HAP-1 (cell line): Measurements from ENCODE around the gene CTR9.
A peak's percentile ranks its signal among the peaks of the same experiment; 100 is the strongest.

Experiments used
- DNase-seq, 2 experiments: peaks; one replicate each; pipeline ENCODE4 v3.0.0-alpha.2; 2016 to 2020; ENCODE audit warnings: low spot score in 2 of 2
- H3K27me3 ChIP-seq: fragments of 250-450 bp; sonication (Bioruptor Pico); 2 replicates; pipeline ENCODE4 v1.5.1; 2020; ENCODE audit warnings: low read depth, mild to moderate bottlenecking, moderate library complexity
- H3K36me3 ChIP-seq: fragments of 250-450 bp; sonication (Bioruptor Pico); replicated peaks from 2 replicates; pipeline ENCODE4 v1.5.1; 2020; ENCODE audit warnings: mild to moderate bottlenecking
- H3K4me1 ChIP-seq: fragments of 250-450 bp; sonication (Bioruptor Pico); 2 replicates; pipeline ENCODE4 v1.5.1; 2020; ENCODE audit warnings: mild to moderate bottlenecking
- H3K4me3 ChIP-seq: fragments of 250-450 bp; sonication (Bioruptor Pico); 2 replicates; pipeline ENCODE4 v1.5.1; 2020; ENCODE audit warnings: mild to moderate bottlenecking, moderate library complexity
- H3K9me3 ChIP-seq: fragments of 250-450 bp; sonication (Bioruptor Pico); 2 replicates; pipeline ENCODE4 v1.5.1; 2020; ENCODE audit warnings: mild to moderate bottlenecking, moderate library complexity
- in situ Hi-C: fragments of 300-500 bp; cut with MboI; formaldehyde crosslinking; loops from 3 replicates; pipeline ENCODE4 v1.14.3; 2020; ENCODE audit warnings: low sequenced_read_pairs, inconsistent platforms, mixed read lengths

The CTR9 gene

DNA sequence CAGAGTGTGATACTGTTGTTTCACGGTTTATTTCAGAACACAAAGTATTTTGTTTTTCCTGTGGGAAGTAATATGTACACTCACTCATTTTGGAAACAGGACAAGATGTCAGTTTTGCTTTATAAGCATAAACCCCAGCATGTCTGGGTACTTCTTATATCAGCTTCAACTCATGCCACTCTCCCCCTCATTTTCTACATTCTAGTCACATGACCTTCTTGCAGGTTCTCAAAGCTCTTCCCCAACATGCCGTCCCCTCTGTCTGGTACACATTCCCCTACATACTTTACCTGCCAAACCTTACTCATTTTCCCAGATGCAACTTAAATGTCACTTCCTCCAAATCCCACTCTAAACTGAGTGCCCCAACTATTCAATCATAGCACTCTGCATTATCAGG, 1.6 kb upstream of the CTR9 start:
- H3K9me3 ChIP-seq, result no peaks in the 10 kb centered on the region
- H3K4me1 ChIP-seq, result 0 out of 2 replicates have a peak, but pooled peaks cover 2% of the 10 kb centered on the region
- peaks cover 6% of the 10 kb centered on the region for H3K36me3 ChIP-seq
- no peak for DNase-seq
- no peak overlapping the region for H3K4me3 ChIP-seq
- no peaks in the 10 kb centered on the region for H3K27me3 ChIP-seq
- in situ Hi-C loops, result loop anchor here (25.0 kb wide), 2 partner anchors 212 to 887 kb away; partner anchors contain the start of gene RNF141

DNA sequence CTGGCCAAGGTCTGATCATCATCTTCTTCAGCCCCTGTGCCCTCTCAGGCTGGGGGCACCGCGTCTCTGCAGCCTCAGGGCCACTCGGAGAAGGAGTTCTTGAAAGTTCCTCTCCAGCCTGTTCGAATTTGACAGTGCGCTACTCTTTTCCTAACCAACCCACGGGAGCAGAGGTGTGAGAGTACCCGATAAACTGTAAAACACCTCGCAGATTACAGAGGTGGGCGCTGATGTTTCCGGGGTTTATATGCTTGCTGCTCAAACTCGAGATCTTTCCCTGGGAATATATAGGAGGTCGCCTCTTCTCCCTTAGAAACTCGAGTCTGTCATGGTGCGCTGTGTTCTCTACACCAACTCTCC, 515 bp downstream of the CTR9 start:
- peak overlapping the region; percentile 90 for H3K4me3 ChIP-seq
- H3K4me1 ChIP-seq, result 0 out of 2 replicates have a peak, but pooled peaks cover 2% of the 10 kb centered on the region
- H3K9me3 ChIP-seq, result no peaks in the 10 kb centered on the region
- peaks cover 19% of the 10 kb centered on the region for H3K36me3 ChIP-seq
- in situ Hi-C loops, result no loop called here
- DNase-seq, result peak in 1 of 2 experiments; percentile 11
- no peaks in the 10 kb centered on the region for H3K27me3 ChIP-seq

DNA sequence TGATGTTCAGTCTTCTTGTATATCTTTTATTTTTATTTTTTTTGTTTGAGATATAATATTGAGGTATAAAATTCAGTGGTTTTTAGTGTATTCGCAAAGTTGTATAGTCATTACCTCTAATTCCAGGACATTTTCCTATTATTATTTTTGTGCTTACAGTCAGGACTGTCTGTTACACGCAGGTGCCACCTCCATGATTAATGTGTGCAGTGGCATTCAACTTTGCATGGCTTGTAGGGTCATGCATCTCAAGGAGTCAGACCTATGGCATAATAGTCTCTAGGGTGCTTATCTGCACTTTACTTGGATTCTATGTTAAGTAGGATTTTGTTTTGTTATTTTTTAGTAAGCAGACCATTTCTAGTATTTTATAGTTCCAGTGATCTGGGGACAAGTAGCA, 1.0 kb downstream of the CTR9 start:
- no peaks in the 10 kb centered on the region for H3K27me3 ChIP-seq
- peak overlapping the region; percentile 90 for H3K4me3 ChIP-seq
- no peak for DNase-seq
- H3K36me3 ChIP-seq, result peaks cover 22% of the 10 kb centered on the region
- H3K4me1 ChIP-seq, result 0 out of 2 replicates have a peak, but pooled peaks cover 2% of the 10 kb centered on the region
- in situ Hi-C loops, result no loop called here
- no peaks in the 10 kb centered on the region for H3K9me3 ChIP-seq

DNA sequence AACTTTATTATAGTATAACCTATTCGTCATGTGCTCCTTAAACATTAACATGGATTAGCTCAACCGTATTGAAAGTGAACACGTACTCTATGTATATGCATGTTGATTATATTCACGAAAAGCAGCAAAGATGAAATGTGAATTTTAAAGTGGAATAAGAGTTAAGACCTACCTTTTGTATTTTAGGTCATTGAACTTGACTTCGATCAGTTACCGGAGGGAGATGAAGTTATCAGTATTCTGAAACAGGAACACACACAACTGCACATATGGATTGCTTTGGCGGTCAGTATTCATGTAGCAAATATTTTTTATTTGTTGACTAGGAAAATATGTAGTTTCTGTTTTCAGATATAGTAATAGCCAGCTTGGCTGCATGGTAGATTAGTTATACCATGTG, 1.4 kb downstream of the CTR9 start:
- no peak for DNase-seq
- peak overlapping the region; percentile 90 for H3K4me3 ChIP-seq
- in situ Hi-C loops, result no loop called here
- H3K9me3 ChIP-seq, result no peaks in the 10 kb centered on the region
- H3K36me3 ChIP-seq, result peaks cover 22% of the 10 kb centered on the region
- no peaks in the 10 kb centered on the region for H3K27me3 ChIP-seq
- 0 out of 2 replicates have a peak, but pooled peaks cover 2% of the 10 kb centered on the region for H3K4me1 ChIP-seq

DNA sequence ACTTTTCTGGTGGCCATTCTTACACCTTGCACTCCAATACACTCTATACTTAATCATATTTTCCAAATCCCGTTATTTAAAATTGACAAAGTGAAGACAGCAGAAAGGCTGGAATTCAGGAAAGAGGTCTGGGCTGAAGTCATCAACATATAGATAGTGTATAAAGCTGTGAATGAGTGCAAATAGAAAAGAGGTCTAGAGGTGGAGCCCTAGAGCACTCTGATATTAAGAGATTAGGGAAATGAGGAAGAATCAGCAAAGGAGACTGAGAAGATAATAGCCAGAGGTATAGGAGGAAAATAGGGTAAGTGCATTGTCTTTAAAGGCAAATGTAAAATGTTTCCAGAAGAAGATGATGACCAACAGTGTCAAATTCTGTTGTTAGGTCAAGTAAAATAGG, 7.9 kb downstream of the CTR9 start:
- H3K4me1 ChIP-seq, result no peaks in the 10 kb centered on the region
- peak in 1 of 2 experiments; percentile 63 for DNase-seq
- H3K36me3 ChIP-seq, result peaks cover 48% of the 10 kb centered on the region

DNA sequence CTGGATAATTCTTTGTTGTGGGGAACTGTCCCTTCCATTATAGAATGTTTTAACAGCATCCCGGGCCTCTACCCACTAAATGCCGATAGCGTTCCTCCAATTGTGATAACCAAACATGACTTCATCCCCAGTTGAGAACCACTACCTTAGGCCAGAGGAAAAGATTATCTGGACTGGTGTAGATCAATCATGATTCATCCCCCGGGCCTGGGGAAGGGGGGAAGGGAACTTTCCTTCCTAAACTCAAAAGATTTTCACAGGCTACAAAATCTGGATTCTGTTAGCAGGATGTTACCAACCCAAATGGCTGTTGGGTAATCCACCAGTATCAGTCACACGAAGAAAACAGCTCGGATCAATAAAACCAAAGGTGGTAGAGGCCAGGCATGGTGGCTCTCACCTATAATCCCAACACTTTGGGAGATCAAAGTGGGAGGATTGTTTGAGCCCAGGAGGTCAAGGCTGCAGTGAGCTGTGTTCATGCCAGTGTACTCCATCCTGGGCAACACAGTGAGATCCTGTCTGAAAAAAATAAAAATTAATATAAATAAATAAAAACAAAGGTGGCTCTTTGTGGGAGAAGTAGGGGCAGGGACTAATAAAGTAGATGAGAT, 10.1 kb downstream of the CTR9 start:
- in situ Hi-C loops, result loop anchor here (10.0 kb wide), 1 partner anchor 1024 kb away; no protein-coding TSS in a partner anchor
- H3K27me3 ChIP-seq, result no peaks in the 10 kb centered on the region
- H3K4me1 ChIP-seq, result no peaks in the 10 kb centered on the region; the same call in 1 of the 2 replicates
- H3K4me3 ChIP-seq, result no peak overlapping the region
- no peak for DNase-seq
- no peaks in the 10 kb centered on the region for H3K9me3 ChIP-seq
- H3K36me3 ChIP-seq, result peaks cover 52% of the 10 kb centered on the region

More for the DNA sequence above, 7.9 kb downstream of the CTR9 start:
- Histone ChIP-seq H3K9me3 (no peaks in the 10 kb centered on the region), H3K27me3 (no peaks in the 10 kb centered on the region), H3K4me3 (no peak overlapping the region)
- in situ Hi-C loops, result no loop called here

DNA sequence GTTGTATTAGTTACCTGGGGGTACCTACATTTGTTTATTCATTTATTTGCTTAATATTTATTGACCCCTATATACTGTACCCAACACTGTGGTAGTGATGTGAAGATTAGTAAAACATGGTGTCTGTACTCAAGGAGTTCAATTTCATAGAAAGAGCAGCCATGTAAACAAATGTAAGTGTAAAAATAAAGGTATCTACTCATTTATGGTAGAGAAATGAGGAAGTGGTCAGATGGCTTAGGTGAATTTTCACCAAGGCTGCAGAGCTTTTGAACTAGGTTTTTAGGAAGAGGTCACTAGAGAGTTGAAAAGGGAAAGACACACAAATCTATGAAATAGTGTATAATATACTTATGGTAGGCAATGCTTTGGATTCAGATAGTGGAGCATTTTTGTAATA, 11.1 kb downstream of the CTR9 start:
- Histone ChIP-seq H3K36me3 (peaks cover 57% of the 10 kb centered on the region), H3K4me3 (no peak overlapping the region), H3K27me3 (no peaks in the 10 kb centered on the region), H3K9me3 (no peaks in the 10 kb centered on the region), H3K4me1 (peaks cover 4% of the 10 kb centered on the region; the same call in 1 of the 2 replicates)
- no peak for DNase-seq
- in situ Hi-C loops, result loop anchor here (10.0 kb wide), 1 partner anchor 1023 kb away; no protein-coding TSS in a partner anchor

DNA sequence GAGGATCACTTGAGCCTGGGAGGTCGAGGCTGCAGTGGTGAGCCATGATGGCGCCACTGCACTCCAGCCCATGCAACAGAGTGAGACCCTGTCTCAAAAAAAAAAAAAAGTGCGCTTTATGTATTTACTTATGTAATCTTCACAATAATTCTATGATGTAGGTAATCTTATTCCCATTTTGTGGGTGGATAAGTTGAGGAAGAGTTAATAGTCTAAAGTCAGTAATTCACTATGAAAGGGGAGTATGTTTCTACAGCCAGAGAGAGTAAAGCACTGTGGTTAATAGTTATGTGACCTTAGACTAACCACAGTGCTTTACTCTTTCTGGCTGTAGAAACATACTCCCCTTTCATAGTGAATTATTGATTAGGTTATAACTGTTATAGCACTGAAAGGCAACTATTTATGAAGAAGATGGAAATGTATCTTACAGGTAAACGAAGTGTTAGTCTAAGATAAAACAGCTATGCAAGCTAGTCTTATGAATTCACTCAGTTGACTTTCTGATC, 11.9 kb downstream of the CTR9 start:
- H3K4me3 ChIP-seq, result no peak overlapping the region
- H3K4me1 ChIP-seq, result peaks cover 4% of the 10 kb centered on the region; the same call in 1 of the 2 replicates
- peaks cover 51% of the 10 kb centered on the region for H3K36me3 ChIP-seq
- no peaks in the 10 kb centered on the region for H3K27me3 ChIP-seq
- DNase-seq, result no peak
- no peaks in the 10 kb centered on the region for H3K9me3 ChIP-seq
- in situ Hi-C loops, result loop anchor here (10.0 kb wide), 1 partner anchor 1022 kb away; no protein-coding TSS in a partner anchor

DNA sequence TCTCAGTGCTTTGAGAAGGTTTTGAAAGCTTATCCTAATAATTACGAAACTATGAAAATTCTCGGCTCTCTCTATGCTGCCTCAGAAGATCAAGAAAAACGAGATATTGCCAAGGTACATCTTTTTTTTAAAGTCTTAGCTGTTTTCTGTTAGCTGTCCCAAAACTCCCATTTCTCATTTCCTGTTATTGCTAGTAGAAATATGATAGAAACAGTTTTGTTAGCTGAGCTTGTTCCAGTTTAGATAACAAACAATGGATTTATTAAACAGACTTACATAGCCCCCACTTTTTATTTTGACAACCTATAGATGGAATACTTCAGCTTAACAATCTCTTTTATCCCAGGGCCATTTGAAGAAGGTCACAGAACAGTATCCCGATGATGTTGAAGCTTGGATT, 12.7 kb downstream of the CTR9 start:
- Histone ChIP-seq H3K4me3 (no peak overlapping the region), H3K9me3 (no peaks in the 10 kb centered on the region), H3K27me3 (no peaks in the 10 kb centered on the region), H3K36me3 (peaks cover 51% of the 10 kb centered on the region), H3K4me1 (peaks cover 4% of the 10 kb centered on the region; the same call in 1 of the 2 replicates)
- in situ Hi-C loops, result loop anchor here (10.0 kb wide), 1 partner anchor 1021 kb away; no protein-coding TSS in a partner anchor
- no peak for DNase-seq

DNA sequence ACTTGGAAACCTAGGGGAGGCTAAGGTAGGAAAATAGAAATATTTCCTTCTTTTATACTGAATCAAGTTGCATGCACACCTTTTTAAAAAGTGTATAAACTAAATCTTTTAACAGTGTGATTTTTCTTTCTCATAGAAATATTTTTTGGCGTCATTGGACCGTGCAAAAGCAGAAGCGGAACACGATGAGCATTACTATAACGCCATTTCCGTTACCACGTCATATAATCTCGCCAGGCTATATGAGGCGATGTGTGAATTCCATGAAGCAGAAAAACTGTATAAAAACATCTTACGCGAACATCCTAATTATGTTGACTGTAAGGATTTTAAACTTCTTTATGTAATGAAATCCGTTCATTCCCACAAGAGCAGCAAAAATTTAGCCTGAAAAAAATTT, 13.4 kb downstream of the CTR9 start:
- in situ Hi-C loops, result loop anchor here (10.0 kb wide), 1 partner anchor 1020 kb away; no protein-coding TSS in a partner anchor
- peaks cover 51% of the 10 kb centered on the region for H3K36me3 ChIP-seq
- no peak overlapping the region for H3K4me3 ChIP-seq
- H3K27me3 ChIP-seq, result no peaks in the 10 kb centered on the region
- peaks cover 4% of the 10 kb centered on the region; the same call in 1 of the 2 replicates for H3K4me1 ChIP-seq
- no peak for DNase-seq
- no peaks in the 10 kb centered on the region for H3K9me3 ChIP-seq

DNA sequence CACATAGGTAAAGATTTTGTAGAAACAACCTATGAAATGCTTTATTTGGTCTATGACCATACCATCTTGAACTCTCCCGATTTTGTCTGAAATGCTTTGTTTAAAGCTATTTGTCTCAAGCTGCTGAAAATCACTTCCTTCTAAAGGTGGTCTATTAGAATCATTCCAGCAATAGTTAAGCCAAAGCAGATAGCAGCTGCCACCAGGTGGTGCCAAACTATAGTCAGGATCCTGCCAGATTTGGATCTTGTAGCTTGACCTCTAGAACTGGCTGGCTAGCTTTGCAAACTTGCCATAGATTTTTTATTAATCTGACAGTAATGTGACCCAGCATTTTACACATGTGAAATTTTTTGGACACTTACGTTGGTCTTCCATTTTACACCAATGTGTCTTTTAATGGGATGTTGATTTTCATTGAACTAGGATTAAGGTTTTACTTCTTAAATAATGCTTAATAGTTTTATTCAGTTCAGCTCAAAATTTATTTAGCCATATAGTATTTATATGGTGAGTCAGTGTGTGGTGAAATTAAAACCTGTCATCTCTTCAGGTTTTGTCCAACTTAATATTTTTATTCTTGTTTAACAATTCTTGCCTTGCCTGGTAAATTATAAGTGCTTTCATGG, 19.7 kb downstream of the CTR9 start:
- no peaks in the 10 kb centered on the region for H3K9me3 ChIP-seq
- H3K4me1 ChIP-seq, result peaks cover 17% of the 10 kb centered on the region
- in situ Hi-C loops, result no loop called here
- peak; percentile 46 to 74 for DNase-seq
- peaks cover 69% of the 10 kb centered on the region for H3K36me3 ChIP-seq
- no peak overlapping the region for H3K4me3 ChIP-seq
- H3K27me3 ChIP-seq, result no peaks in the 10 kb centered on the region

DNA sequence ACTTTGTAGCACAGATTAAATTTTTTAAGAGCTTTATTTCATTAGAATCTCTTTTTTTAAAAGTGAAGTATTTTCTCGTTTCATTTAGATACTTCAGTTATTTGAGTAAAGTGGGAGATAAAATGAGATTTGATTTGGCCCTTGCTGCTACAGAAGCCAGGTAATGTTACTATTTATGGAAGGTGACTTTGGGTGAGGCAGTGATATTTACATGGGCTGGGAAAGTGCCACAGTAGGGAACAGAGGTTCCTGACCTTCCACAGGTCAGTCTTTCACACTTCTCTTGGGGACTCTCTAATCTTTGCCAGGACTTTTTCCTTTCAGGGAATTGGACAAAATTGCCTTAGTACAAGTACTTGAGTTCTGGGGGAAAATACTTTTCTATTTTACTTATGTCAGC, 20.4 kb downstream of the CTR9 start:
- no peak for DNase-seq
- H3K36me3 ChIP-seq, result peaks cover 72% of the 10 kb centered on the region

DNA sequence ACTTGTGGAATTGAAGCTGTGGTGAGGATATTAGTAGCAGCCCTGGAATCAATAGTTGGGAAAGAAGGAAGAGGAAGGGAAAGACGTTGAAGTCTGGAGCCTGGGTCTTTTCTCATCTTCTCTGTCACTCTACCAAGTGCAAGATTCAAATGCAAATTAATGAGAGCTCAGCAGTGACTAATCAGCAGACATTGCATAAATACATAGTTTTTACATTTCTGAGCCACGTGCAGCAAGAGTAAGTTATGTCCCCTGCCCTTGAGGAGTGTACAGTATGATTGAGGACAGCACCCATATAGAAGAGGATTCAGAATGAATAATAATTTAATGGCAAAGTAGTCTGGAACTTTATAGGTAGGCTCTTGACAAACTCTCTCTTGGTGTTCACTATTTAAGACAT, 23.8 kb downstream of the CTR9 start:
- Histone ChIP-seq H3K27me3 (no peaks in the 10 kb centered on the region), H3K9me3 (no peaks in the 10 kb centered on the region), H3K4me1 (peaks cover 24% of the 10 kb centered on the region), H3K4me3 (no peak overlapping the region), H3K36me3 (peaks cover 72% of the 10 kb centered on the region)
- in situ Hi-C loops, result loop anchor here (25.0 kb wide), 1 partner anchor 487 kb away; no protein-coding TSS in a partner anchor
- DNase-seq, result no peak

More for the DNA sequence above, 20.4 kb downstream of the CTR9 start:
- no peaks in the 10 kb centered on the region for H3K27me3 ChIP-seq
- peaks cover 15% of the 10 kb centered on the region for H3K4me1 ChIP-seq
- no peak overlapping the region for H3K4me3 ChIP-seq
- H3K9me3 ChIP-seq, result no peaks in the 10 kb centered on the region
- in situ Hi-C loops, result no loop called here

DNA sequence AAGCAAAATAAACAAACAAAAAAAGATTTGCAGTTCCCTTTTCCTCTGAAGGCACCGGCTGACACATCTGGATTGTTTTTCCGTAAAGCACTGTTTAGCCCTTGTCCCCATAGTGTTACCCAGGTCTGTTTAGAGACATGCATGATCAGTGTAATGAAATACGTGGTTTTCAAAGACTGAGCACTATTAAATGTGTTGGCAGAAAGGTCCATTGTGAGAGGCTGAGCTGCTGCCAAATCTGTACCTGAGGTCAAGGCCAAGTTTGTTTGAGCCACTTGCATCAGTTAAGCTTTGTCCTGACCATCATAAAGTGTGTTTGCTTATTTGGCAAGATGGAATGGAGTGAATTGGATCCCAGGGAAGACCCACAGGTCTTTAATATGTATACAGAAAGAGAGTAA, 26.3 kb downstream of the CTR9 start:
- no peak for DNase-seq
- peaks cover 29% of the 10 kb centered on the region for H3K4me1 ChIP-seq
- peaks cover 48% of the 10 kb centered on the region for H3K36me3 ChIP-seq
- no peaks in the 10 kb centered on the region for H3K27me3 ChIP-seq
- in situ Hi-C loops, result loop anchor here (25.0 kb wide), 1 partner anchor 485 kb away; no protein-coding TSS in a partner anchor
- no peaks in the 10 kb centered on the region for H3K9me3 ChIP-seq
- no peak overlapping the region for H3K4me3 ChIP-seq
